Measurements from ENCODE around the gene TLX2. TPM values are rescaled to one million over a fixed set of nuclear protein-coding genes. Genes with fewer than 3 reads are reported as not detected.

The TLX2 gene
- total and polyA plus RNA-seq, 2 of the 8 experiments (the other 6 are each of a cell fraction or from before 2014, with no cell fraction given) = 0.06 to 0.17 TPM

DNA sequence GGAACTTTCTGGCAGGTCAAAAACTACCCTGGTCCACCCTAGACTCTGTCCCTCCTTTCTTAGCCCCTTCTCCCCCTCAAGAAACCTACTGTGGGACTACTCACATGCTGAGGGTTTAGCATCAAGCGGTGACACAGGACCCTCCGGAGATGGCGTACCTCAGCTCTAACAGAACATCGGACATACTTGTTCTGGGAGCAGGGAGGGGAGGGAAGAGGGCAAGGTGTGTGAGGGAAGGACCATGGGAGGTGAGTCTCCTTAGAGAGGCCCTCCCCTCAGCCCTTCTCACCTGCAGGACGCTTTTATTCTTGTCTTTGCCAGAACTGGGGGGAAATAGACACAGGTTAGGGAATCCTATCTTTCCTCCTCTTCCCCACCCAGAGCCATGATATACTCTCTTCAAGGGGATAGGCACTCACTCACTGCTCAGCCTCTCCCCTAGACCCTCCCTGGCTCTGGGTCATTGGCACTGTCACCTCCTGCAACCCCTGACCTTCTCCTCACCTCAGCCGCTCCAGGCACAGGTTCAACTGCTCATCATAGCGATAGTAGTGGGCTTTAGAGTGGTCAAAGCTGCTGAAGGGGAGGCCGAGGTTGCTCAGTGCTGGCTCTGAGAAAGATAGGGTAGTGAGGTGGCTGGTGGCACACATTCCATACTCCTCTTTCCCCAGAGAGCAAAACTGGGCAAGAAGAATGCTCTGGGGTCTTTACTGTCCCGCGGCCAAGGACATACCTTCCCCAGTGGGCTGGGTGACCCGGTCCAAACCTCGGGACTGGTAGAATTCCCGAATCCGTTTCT is 8.6 kb upstream of the TLX2 start:
- Histone ChIP-seq H2AK5ac (ENCODE audit: low read depth, low read length) (no peak overlapping the region), H3K79me1 (ENCODE audit: low read depth, low read length) (no peaks in the 10 kb centered on the region), H2BK12ac (ENCODE audit: low read depth, low read length) (no peak overlapping the region), H2BK120ac (replicated peaks; ENCODE audit: low read depth, low read length) (no peak overlapping the region), H3K4ac (replicated peaks; ENCODE audit: insufficient read length, low read depth, low read length) (no peak overlapping the region), H3K27ac (ENCODE audit: low read depth, low read length) (no peak overlapping the region), H4K20me1 (replicated peaks in 1 of 2; ENCODE audit: control insufficient read depth in 1 of 2, insufficient read depth in 2 of 2, low read length in 2 of 2) (peaks cover 0 to 6% of the 10 kb centered on the region in 2 experiments), H3K14ac (ENCODE audit: insufficient read length) (no peak overlapping the region), H3K56ac (replicated peaks; ENCODE audit: insufficient read length, low read depth, low read length) (no peak overlapping the region), H3K23me2 (ENCODE audit: low read depth, low read length) (peaks cover 26% of the 10 kb centered on the region), H3K4me3 (ENCODE audit: extremely low read depth in 1 of 4, insufficient read depth in 2 of 4, low read depth in 3 of 4, low read length in 4 of 4) (no peak overlapping the region), H3K9me3 (ENCODE audit: insufficient read depth in 2 of 2, low read depth in 1 of 2, low read length in 1 of 2) (no peaks in the 10 kb centered on the region), H3K9ac (replicated peaks in 1 of 4; ENCODE audit: extremely low read depth in 1 of 4, low read depth in 3 of 4, low read length in 3 of 4) (no peak overlapping the region), H2BK15ac (ENCODE audit: low read length) (no peak overlapping the region), H4K91ac (replicated peaks; ENCODE audit: insufficient read length, low read length) (no peak overlapping the region), H3K23ac (ENCODE audit: insufficient read length) (no peak overlapping the region), H3K18ac (ENCODE audit: extremely low read depth, low read length) (no peak overlapping the region), H2BK20ac (ENCODE audit: low read length) (no peak overlapping the region), H3K4me1 (replicated peaks in 1 of 4; ENCODE audit: control insufficient read depth in 3 of 4, insufficient read depth in 4 of 4, low read length in 3 of 4) (peaks cover 7 to 37% (median 30%) of the 10 kb centered on the region in 4 experiments), H4K5ac (ENCODE audit: insufficient read length, low read depth, low read length) (no peak overlapping the region), H3K27me3 (replicated peaks in 1 of 4; ENCODE audit: control insufficient read depth in 3 of 4, extremely low read depth in 1 of 4, insufficient read depth in 3 of 4, low read length in 3 of 4) (peaks cover 51 to 80% (median 76%) of the 10 kb centered on the region in 4 experiments), H4K8ac (ENCODE audit: extremely low read depth, insufficient read depth, low read length) (no peak overlapping the region), H3K79me2 (ENCODE audit: control insufficient read depth in 1 of 2, insufficient read depth in 2 of 2, low read length in 2 of 2) (peaks cover 0 to 3% of the 10 kb centered on the region in 2 experiments; a peak in 1 of 4 replicates), H2AFZ (ENCODE audit: low read length) (no peak overlapping the region), H2BK5ac (ENCODE audit: low read depth, low read length) (no peak overlapping the region), H3K4me2 (ENCODE audit: insufficient read depth in 1 of 2, low read depth in 2 of 2, low read length in 2 of 2) (no peak overlapping the region; a peak in 1 of 4 replicates), H3K36me3 (ENCODE audit: control insufficient read depth in 2 of 4, insufficient read depth in 4 of 4, low read length in 3 of 4) (peaks cover 0 to 9% (median 4%) of the 10 kb centered on the region in 4 experiments; a peak in 6 of 8 replicates)
- ChIA-PET CTCF (ENCODE audit: partially characterized antibody) (interaction anchor here (1.0 to 3.5 kb wide), 9 partner anchors 8 to 82 kb away, joined by 3 to 20 read pairs (median 6); partner anchors contain the start of genes DQX1, LOXL3 and TLX2), POLR2A (ENCODE audit: partially characterized antibody) (interaction anchor here (1.2 to 3.9 kb wide), 5 partner anchors 10 to 69 kb away, joined by 4 to 17 read pairs (median 11); partner anchors contain the start of genes DQX1 and WBP1)
- FAIRE-seq = no peak
- no peak for TF ChIP-seq CBX8 (IDR thresholded peaks at IDR 0.05; ENCODE audit: borderline replicate concordance, low read depth, low read length)
- no peak for TF ChIP-seq POLR2AphosphoS5 (IDR thresholded peaks at IDR 0.05; ENCODE audit: low read depth, low read length)
- no peak for TF ChIP-seq EGR1 (IDR thresholded peaks at IDR 0.05; ENCODE audit: borderline replicate concordance, low read depth, low read length)
- TF ChIP-seq BACH1 (IDR thresholded peaks at IDR 0.05; ENCODE audit: low read length) = no peak
- no peak for TF ChIP-seq TAF7 (optimal IDR thresholded peaks at IDR 0.05; ENCODE audit: borderline replicate concordance, low read depth, low read length)
- TF ChIP-seq GTF2F1 (IDR thresholded peaks at IDR 0.05; ENCODE audit: borderline replicate concordance, low read depth, low read length) = no peak
- TF ChIP-seq, protein P1, sequence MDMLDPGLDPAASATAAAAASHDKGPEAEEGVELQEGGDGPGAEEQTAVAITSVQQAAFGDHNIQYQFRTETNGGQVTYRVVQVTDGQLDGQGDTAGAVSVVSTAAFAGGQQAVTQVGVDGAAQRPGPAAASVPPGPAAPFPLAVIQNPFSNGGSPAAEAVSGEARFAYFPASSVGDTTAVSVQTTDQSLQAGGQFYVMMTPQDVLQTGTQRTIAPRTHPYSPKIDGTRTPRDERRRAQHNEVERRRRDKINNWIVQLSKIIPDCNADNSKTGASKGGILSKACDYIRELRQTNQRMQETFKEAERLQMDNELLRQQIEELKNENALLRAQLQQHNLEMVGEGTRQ (IDR thresholded peaks at IDR 0.05; ENCODE audit: low read length) = no peak
- no peak for TF ChIP-seq RFX5 (IDR thresholded peaks at IDR 0.05; ENCODE audit: borderline replicate concordance, low read depth, low read length)
- TF ChIP-seq, protein P2, sequence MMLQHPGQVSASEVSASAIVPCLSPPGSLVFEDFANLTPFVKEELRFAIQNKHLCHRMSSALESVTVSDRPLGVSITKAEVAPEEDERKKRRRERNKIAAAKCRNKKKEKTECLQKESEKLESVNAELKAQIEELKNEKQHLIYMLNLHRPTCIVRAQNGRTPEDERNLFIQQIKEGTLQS (IDR thresholded peaks at IDR 0.05; ENCODE audit: insufficient read depth, low read depth, low read length) = no peak
- DNase-seq (ENCODE audit: low read depth in 1 of 2, low spot score in 2 of 2) = no peak
- WGBS, 2 experiments (ENCODE audit: extremely low coverage in 1 of 2, insufficient coverage in 1 of 2, insufficient read length in 1 of 2, insufficient replicate concordance in 2 of 2, low coverage in 1 of 2, low lambda C conversion rate in 2 of 2, missing lambda C conversion rate in 1 of 2) = 93% methylated on average over 14 of the region's 14 CpGs; no CpG with 5 or more reads in 1 of the 2 experiments

All from H1 (cell line).